ENCODE results near the gene SLC38A9.

DNA sequence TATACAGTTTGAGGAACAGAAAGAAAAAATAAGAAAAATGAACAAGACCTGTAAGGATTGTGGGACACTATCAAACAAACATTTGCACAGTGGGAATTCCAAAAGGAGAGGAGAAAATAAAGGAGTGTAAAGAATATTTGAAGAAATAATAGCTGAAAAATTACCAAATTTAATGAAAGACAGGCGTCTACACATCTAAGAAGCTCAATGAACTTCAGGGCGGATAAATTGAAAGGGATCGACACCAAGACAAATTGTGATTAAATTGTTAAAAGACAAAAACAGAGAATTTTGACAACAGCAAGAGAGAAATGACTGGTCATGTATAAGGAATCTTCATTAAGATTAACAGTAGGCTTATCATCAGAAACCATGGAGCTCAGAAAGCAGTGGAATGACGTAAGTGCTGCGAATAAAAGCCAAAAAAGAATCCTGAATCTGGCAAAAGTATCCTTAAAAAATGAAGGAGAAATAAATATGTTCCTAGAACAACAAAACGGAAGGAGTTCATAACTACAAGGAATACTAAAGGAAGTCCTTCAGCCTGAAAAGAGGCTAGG lies 3.5 kb upstream of the SLC38A9 start:
- TF ChIP-seq, protein P1, sequence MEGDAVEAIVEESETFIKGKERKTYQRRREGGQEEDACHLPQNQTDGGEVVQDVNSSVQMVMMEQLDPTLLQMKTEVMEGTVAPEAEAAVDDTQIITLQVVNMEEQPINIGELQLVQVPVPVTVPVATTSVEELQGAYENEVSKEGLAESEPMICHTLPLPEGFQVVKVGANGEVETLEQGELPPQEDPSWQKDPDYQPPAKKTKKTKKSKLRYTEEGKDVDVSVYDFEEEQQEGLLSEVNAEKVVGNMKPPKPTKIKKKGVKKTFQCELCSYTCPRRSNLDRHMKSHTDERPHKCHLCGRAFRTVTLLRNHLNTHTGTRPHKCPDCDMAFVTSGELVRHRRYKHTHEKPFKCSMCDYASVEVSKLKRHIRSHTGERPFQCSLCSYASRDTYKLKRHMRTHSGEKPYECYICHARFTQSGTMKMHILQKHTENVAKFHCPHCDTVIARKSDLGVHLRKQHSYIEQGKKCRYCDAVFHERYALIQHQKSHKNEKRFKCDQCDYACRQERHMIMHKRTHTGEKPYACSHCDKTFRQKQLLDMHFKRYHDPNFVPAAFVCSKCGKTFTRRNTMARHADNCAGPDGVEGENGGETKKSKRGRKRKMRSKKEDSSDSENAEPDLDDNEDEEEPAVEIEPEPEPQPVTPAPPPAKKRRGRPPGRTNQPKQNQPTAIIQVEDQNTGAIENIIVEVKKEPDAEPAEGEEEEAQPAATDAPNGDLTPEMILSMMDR (IDR thresholded peaks at IDR 0.05): no peak
- no peak for TF ChIP-seq EZH2 (IDR thresholded peaks at IDR 0.05; ENCODE audit: borderline replicate concordance, insufficient read depth, low read depth, low read length, poor library complexity, severe bottlenecking)

Data from B cell (primary cell).